GM18507 (cell line): ENCODE results near the gene PTPRK.
"Not testable (repeated sequence)": the region's sequence is repeated elsewhere in the genome, so short reads cannot be mapped to it uniquely, and the experiment has no call there.

Experiments used
- DNase-seq: peaks from one replicate; pipeline ENCODE4 v3.0.0; 2011; ENCODE audit warnings: low read depth; ENCODE audit not compliant: insufficient read length; ENCODE audit errors: extremely low spot score
- FAIRE-seq: peaks from 2 replicates; lab custom pipeline; 2011; peaks lifted over from hg19 to GRCh38; lab: Jason Lieb, UNC

PTPRK gene

DNA sequence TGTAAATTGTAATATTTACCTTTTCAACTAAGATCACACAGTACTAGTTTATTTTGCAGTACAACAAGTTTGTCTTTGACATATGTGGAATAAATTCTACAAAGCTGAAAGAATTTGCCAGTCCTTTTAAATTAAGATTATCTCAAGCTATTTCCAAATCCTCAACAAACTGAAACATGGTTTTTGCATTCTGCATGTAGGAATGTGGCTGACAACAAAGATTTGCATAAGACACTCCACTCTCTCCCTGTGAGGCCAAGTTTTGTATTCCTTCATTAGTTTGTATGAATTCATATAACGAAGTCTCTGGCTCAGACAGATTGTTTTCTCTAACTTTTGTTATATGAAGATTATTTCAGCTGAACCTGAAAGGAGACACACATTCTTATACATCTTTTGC lies 495.4 kb downstream of the PTPRK start:
- no peak for FAIRE-seq
- DNase-seq, result no peak

DNA sequence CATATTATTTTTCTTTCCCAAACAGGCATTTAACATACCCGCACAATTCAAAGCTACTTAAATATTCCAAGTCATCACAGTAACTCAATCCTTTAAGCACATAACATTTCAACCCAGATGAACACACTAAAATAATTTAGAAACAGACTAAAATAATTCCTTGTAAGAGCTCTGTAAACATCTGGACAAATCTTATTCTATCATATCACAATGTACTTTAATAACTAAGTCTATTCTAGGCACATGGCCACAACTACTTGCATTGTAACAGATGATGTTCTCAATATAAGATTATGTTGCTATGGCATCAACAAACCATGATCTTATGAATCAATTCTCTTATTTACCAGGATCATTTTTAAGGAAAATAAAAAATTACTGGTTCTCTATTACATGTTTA lies 496.4 kb downstream of the PTPRK start:
- FAIRE-seq, result no peak

GRCh38 chr6:128018821-128019220 lies 501.6 kb downstream of the PTPRK start:
- DNase-seq, result no peak

More for the DNA sequence above, 496.4 kb downstream of the PTPRK start:
- no peak for DNase-seq

DNA sequence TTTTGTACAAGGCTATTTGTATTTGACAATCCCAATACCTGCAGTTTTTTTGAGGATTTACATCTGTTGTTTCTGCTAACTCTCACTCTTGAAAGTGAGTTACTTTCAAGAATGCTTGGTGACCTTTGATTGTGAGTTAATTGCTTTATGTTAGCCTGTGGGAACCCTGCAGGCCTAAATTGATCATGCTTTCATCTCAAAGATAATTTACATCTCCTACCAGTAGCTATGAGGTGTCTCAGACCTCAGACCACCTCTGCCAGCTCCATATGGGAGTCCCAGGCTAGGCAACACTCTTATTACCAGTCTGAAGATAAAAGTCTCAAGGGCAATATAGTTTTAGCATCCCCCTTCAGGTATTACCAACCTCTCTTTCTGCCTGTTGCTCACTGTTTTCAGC lies 503.1 kb downstream of the PTPRK start:
- DNase-seq (no peak), FAIRE-seq (no peak)

More at GRCh38 chr6:128018821-128019220, 501.6 kb downstream of the PTPRK start:
- FAIRE-seq, result no peak

- no peak for FAIRE-seq
- DNase-seq, result no peak
These were observed 512.7 kb downstream of the PTPRK start for GRCh38 chr6:128007658-128008057.

DNA sequence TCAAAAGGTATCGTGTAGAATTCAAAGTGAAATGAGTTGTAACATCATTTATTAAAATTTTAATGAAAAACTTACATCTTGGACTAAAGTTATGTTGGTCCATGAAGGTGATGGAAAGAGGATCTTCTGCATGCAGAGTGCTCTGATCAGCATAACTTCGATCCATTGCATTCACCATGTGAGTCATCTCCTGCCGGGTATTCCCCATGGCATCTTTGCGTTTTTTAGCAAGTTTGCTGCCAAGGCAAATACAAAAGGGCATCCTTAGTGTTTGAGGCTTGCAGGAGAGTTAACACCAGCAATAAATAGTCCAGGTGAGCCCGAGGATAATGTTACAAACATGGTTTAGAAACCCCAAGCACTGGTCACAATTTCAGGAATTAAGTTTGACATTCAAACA lies 515.4 kb downstream of the PTPRK start:
- no peak for DNase-seq
- no peak for FAIRE-seq

DNA sequence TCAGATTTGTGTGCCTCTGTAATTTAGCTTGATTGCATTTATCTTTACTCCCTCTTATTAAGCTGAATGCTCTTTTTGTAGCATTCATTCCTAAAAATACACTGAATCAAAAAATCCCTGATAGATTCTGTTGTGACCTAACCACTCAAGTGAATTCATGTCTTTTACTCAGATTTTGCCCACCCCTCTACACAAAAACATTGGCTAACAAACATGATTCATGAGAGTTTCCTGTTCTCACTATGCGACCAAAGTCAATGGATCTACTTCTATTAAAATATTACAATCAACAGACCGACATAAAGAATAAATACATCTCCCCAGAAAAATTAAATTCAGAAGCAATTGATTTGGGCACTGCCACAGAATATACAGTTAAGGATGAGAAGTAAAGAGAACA lies 520.0 kb downstream of the PTPRK start:
- DNase-seq (no peak), FAIRE-seq (no peak)

- FAIRE-seq (no peak), DNase-seq (no peak)
These were observed 521.4 kb downstream of the PTPRK start for GRCh38 chr6:127998985-127999384.

- FAIRE-seq, result no peak
These were observed 522.8 kb downstream of the PTPRK start for GRCh38 chr6:127997496-127998164.

GRCh38 chr6:127996925-127997324 lies 523.5 kb downstream of the PTPRK start:
- no peak for FAIRE-seq
- DNase-seq, result no peak

More at GRCh38 chr6:127997496-127998164, 522.8 kb downstream of the PTPRK start:
- no peak for DNase-seq

DNA sequence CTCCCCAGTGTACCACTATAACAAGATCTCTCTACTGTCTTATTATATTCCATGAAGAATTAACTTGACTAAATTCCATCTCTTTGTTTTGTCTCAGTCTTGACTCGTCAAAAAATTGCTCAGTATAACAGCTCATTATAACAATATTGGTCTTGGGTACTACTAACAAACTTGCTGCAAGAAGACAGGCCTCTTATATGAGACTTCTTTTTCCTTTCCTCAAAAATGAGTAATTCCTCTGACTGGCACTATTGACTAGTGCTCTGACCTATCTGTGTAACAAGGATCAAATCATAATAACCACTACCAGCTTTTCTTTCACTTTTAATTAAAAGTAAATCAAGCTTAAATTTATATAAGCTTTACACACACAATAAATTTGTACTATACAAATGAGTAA lies 528.3 kb downstream of the PTPRK start:
- FAIRE-seq, result no peak

DNA sequence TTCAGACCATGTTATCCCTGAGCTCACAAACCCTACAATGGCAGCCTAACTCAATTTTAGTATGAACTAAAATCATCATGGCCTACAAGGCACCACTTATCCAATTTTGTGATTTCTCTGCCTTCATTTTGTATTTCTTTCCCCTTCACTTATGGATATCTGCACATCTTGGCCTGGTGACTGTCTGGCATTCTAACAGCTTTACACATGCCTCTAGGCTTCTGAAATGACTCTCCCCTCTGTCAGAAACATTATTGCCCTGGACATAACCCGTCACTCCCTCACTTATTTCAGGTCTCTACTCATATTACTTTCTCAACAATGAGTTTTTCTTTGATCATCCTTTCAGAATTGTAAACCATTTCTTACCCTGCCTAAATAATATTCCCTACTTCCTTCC lies 530.3 kb downstream of the PTPRK start:
- DNase-seq, result no peak
- FAIRE-seq, result no peak

More for the DNA sequence above, 528.3 kb downstream of the PTPRK start:
- no peak for DNase-seq

DNA sequence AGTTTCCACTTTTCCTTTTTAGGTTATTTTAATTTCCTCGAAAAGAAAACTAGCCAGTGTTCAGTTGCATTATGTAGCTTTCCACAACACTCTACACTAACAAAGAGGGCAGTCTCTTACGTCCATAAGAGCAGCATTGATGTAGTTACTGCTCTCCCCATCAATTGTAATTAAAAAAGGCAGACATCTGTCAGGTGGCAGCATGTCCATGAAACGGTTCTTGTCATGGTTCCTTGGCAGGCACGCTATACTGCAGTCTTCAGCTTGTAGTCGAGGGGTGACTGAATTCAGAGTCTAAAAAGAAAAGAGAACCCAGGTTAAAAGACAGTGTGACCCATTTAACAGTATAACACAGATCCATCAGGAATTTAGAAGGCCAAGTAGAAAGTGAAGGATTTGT lies 539.4 kb downstream of the PTPRK start:
- FAIRE-seq, result no peak
- DNase-seq, result no peak

GRCh38 chr6:127978185-127978584 lies 542.2 kb downstream of the PTPRK start:
- FAIRE-seq, result peak; percentile 24
- not testable (repeated sequence) for DNase-seq

GRCh38 chr6:127976796-127977195 lies 543.6 kb downstream of the PTPRK start:
- FAIRE-seq, result no peak
- no peak for DNase-seq

- DNase-seq (no peak), FAIRE-seq (no peak)
These were observed 544.3 kb downstream of the PTPRK start for GRCh38 chr6:127976111-127976510.

- FAIRE-seq (peak; percentile 36), DNase-seq (no peak)
These were observed 547.6 kb downstream of the PTPRK start for GRCh38 chr6:127972815-127973214.

- DNase-seq (no peak), FAIRE-seq (peak; percentile 38)
These were observed 548.4 kb downstream of the PTPRK start for GRCh38 chr6:127971945-127972391.

- FAIRE-seq (no peak), DNase-seq (no peak)
These were observed 549.0 kb downstream of the PTPRK start for GRCh38 chr6:127971386-127971785.

GRCh38 chr6:127969701-127970100 lies 550.7 kb downstream of the PTPRK start:
- DNase-seq (no peak), FAIRE-seq (no peak)

DNA sequence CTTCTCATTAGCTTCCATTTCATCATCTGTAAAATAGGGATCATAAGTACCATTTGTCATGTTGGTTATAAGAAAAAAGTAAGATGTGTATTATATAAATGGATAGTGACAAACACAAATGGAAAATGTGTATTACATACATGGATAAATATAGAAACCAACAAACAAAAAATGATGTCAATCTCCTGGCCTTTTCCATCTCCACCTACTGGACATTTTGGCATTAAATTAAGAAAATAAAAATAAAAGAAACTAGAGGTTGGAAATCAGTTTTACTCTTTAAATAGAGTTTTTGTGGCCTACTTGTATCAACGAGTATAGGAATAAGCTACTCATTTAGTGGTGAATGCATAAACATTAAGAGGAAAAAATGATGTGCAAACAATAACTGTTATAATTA lies 552.0 kb downstream of the PTPRK start:
- FAIRE-seq, result no peak

DNA sequence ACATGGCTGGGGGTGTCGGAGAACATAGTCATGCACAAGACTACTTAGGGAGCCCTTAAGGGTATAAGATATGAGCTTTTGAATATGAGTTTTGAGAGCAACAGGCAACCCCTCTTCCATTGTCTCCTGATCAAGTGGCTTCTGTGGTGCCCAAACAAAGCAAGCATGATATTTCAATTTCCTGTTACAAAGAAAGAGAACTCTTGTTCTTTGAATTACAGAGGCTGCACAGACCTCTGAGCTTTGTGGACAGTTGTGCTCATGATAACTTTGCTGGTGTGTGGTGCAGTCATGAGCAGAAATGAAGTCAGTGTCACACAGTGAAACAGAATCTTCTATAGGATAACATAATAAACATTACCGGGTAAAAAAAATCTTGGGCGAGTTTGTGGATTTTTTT lies 552.7 kb downstream of the PTPRK start:
- DNase-seq (no peak), FAIRE-seq (no peak)

More for the DNA sequence above, 552.0 kb downstream of the PTPRK start:
- no peak for DNase-seq
